ENCODE measurements around the gene RBBP8.

Gene RBBP8

DNA sequence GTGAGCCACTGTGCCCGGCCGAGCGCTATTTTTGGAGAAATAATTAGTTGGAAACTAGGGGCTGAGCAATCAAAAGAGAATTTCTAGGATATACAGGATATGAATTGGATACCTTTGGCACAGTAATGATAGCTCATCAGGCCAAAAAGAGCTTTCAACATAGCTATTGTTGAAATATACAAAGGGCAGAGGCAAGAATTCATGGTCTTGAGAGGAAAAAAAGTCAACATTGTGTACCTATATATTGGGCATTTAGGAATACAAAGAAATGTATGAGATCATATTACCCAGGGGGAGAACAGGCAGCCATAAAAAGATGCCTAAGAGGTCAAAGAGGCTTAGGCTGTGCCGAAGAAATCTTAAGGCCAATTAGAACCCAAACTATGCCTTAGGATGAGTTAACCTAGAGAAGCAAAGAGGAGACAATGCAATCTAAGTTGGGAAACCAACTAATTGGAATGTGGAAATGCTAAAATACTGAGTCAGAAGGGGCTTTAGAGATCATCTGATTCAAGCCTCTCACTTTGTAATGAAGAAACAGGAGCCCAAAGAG is 99.0 kb downstream of the RBBP8 start:
- Histone ChIP-seq H3K4me1 (ENCODE audit: low read depth, poor library complexity, severe bottlenecking) (no peaks in the 10 kb centered on the region), H4K20me1 (ENCODE audit: insufficient read depth) (no peaks in the 10 kb centered on the region), H2AFZ (ENCODE audit: low read depth) (no peak overlapping the region), H3K27me3 (ENCODE audit: insufficient read depth, low read depth) (no peaks in the 10 kb centered on the region), H3K4me2 (no peak overlapping the region), H3K4me3 (IDR thresholded peaks at IDR 0.05; ENCODE audit: insufficient read depth, low read depth, low read length) (no peak overlapping the region), H3K79me2 (ENCODE audit: insufficient read depth, low read depth) (no peaks in the 10 kb centered on the region), H3K27ac (no peak overlapping the region), H3K36me3 (ENCODE audit: insufficient read depth) (no peaks in the 10 kb centered on the region; the same call in 1 of the 2 replicates), H3K9ac (no peak overlapping the region)
- TF ChIP-seq, protein P1, sequence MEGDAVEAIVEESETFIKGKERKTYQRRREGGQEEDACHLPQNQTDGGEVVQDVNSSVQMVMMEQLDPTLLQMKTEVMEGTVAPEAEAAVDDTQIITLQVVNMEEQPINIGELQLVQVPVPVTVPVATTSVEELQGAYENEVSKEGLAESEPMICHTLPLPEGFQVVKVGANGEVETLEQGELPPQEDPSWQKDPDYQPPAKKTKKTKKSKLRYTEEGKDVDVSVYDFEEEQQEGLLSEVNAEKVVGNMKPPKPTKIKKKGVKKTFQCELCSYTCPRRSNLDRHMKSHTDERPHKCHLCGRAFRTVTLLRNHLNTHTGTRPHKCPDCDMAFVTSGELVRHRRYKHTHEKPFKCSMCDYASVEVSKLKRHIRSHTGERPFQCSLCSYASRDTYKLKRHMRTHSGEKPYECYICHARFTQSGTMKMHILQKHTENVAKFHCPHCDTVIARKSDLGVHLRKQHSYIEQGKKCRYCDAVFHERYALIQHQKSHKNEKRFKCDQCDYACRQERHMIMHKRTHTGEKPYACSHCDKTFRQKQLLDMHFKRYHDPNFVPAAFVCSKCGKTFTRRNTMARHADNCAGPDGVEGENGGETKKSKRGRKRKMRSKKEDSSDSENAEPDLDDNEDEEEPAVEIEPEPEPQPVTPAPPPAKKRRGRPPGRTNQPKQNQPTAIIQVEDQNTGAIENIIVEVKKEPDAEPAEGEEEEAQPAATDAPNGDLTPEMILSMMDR (conservative IDR thresholded peaks at IDR 0.05; ENCODE audit: low read depth, low read length) = no peak

DNA sequence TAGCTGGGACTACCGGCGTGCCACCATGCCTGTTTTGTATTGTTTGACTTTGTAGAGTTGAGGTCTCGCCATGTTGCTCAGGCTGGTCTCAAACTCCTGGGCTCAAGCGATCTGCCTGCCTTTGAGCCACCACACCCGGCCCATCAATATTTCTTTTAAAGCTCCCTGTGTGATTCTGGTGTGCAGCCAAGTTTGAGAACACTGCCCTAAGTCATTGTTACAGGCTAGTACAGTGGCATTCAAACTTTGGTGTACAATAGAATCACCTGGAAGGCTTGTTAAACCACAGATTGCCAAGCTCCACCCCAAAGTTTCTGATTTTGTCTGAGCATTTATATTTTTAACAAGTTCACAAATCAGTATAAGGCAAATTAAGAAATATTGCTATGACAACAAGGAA is 99.9 kb downstream of the RBBP8 start:
- H4K20me1 ChIP-seq (ENCODE audit: insufficient read depth) = no peaks in the 10 kb centered on the region
- no peak overlapping the region for H3K9ac ChIP-seq
- H2AFZ ChIP-seq (ENCODE audit: low read depth) = no peak overlapping the region
- no peaks in the 10 kb centered on the region; the same call in 1 of the 2 replicates for H3K36me3 ChIP-seq (ENCODE audit: insufficient read depth)
- no peaks in the 10 kb centered on the region for H3K27me3 ChIP-seq (ENCODE audit: insufficient read depth, low read depth)
- H3K4me1 ChIP-seq (ENCODE audit: low read depth, poor library complexity, severe bottlenecking) = no peaks in the 10 kb centered on the region
- TF ChIP-seq, protein P1 (conservative IDR thresholded peaks at IDR 0.05; ENCODE audit: low read depth, low read length) = no peak
- no peak overlapping the region for H3K4me2 ChIP-seq
- no peak overlapping the region for H3K4me3 ChIP-seq (IDR thresholded peaks at IDR 0.05; ENCODE audit: insufficient read depth, low read depth, low read length)
- no peak overlapping the region for H3K27ac ChIP-seq
- H3K79me2 ChIP-seq (ENCODE audit: insufficient read depth, low read depth) = no peaks in the 10 kb centered on the region

DNA sequence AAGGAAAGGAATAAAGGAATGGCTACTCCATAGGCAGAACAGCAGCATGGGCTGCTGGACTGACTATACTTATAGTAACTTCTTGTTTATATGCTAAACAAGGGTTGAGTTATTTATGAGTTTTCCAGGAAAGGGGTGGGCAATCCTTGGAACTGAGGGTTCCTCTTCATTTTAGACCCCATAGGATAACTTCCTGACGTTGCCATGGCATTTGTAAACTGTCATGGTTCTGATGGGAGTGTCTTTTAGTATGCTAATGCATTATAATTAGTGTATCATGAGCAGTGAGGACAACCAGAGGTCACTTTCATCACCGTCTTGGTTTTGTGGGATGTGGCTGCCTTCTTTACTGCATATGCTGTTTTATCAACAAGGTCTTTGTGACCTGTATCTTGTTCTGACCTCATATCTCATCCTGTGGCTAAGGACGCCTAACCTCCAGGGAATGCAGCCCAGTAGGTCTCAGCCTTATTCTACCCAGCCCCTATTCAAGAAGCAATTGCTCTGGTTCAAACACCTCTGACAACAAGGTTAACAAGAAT is 103.6 kb downstream of the RBBP8 start:
- H3K36me3 ChIP-seq (ENCODE audit: insufficient read depth) = no peaks in the 10 kb centered on the region
- H3K4me2 ChIP-seq = no peak overlapping the region
- H3K27me3 ChIP-seq (ENCODE audit: insufficient read depth, low read depth) = no peaks in the 10 kb centered on the region
- no peak overlapping the region for H3K27ac ChIP-seq
- no peaks in the 10 kb centered on the region for H4K20me1 ChIP-seq (ENCODE audit: insufficient read depth)
- TF ChIP-seq, protein P1 (conservative IDR thresholded peaks at IDR 0.05; ENCODE audit: low read depth, low read length) = no peak
- no peaks in the 10 kb centered on the region for H3K79me2 ChIP-seq (ENCODE audit: insufficient read depth, low read depth)
- no peak overlapping the region for H2AFZ ChIP-seq (ENCODE audit: low read depth)
- H3K4me3 ChIP-seq (IDR thresholded peaks at IDR 0.05; ENCODE audit: insufficient read depth, low read depth, low read length) = no peak overlapping the region
- H3K4me1 ChIP-seq (ENCODE audit: low read depth, poor library complexity, severe bottlenecking) = no peaks in the 10 kb centered on the region
- no peak overlapping the region for H3K9ac ChIP-seq

DNA sequence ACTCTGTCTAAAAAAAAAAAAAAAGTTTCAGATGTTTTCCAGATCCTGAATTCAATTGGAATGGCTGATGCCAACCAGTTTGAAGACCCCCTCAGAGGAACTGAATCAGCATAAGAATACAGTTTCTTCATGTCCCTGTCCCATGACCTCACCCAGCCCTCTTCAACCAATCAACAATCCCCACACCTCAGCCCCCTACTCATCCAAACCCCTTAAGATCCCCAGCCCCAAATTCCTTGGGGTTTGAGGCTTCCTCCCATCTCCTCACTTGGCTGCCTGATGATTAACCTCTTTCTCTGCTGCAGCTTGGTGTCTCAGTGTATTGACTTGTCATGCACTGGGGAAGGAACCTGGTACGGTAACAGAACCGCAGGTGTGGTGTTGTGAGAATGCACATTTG is 104.5 kb downstream of the RBBP8 start:
- Histone ChIP-seq H3K79me2 (ENCODE audit: insufficient read depth, low read depth) (no peaks in the 10 kb centered on the region), H3K27ac (no peak overlapping the region), H3K27me3 (ENCODE audit: insufficient read depth, low read depth) (no peaks in the 10 kb centered on the region), H3K4me3 (IDR thresholded peaks at IDR 0.05; ENCODE audit: insufficient read depth, low read depth, low read length) (no peak overlapping the region), H3K36me3 (ENCODE audit: insufficient read depth) (no peaks in the 10 kb centered on the region), H3K9ac (no peak overlapping the region), H4K20me1 (ENCODE audit: insufficient read depth) (no peaks in the 10 kb centered on the region), H3K4me1 (ENCODE audit: low read depth, poor library complexity, severe bottlenecking) (no peaks in the 10 kb centered on the region), H2AFZ (ENCODE audit: low read depth) (no peak overlapping the region), H3K4me2 (no peak overlapping the region)
- TF ChIP-seq, protein P1 (conservative IDR thresholded peaks at IDR 0.05; ENCODE audit: low read depth, low read length) = no peak

Measured in KMS-11 (cell line).